NCI-H460 (cell line): ENCODE results near the gene ZNF346. TPM values are rescaled to one million over a fixed set of nuclear protein-coding genes. Genes with fewer than 3 reads are reported as not detected.
A peak's percentile ranks its signal among the peaks of the same experiment; 100 is the strongest.

ENCODE experiments used
- DNase-seq: peaks from one replicate; pipeline ENCODE4 v3.0.0-alpha.2; 2016; ENCODE audit warnings: low read depth; ENCODE audit errors: extremely low read depth
- total RNA-seq: library from RNA; depleted of rRNA; stranded (reverse); fragments of >200 nt; shearing (Covaris generic); gene quantifications from 2 replicates; pipeline ENCODE4 v1.2.3, GENCODE V29; 2014

Gene ZNF346
- total RNA-seq, 1 experiment from 2014 or later = 13.3 TPM

- DNase-seq = no peak
These were observed 42.2 kb downstream of the ZNF346 start for GRCh38 chr5:177064500-177065277.

GRCh38 chr5:177065491-177065890 lies 43.0 kb downstream of the ZNF346 start:
- no peak for DNase-seq

- no peak for DNase-seq
These were observed 43.7 kb downstream of the ZNF346 start for GRCh38 chr5:177066224-177066623.

GRCh38 chr5:177067503-177067902 lies 45.0 kb downstream of the ZNF346 start:
- DNase-seq = no peak

- DNase-seq = no peak
These were observed 48.2 kb downstream of the ZNF346 start for GRCh38 chr5:177070536-177071191.

- peak; percentile 75 for DNase-seq
These were observed 49.3 kb downstream of the ZNF346 start for GRCh38 chr5:177071666-177072385.

- no peak for DNase-seq
These were observed 54.8 kb downstream of the ZNF346 start for GRCh38 chr5:177077335-177077734.

GRCh38 chr5:177079606-177080005 lies 57.1 kb downstream of the ZNF346 start:
- no peak for DNase-seq

GRCh38 chr5:177080265-177080664 lies 57.8 kb downstream of the ZNF346 start:
- no peak for DNase-seq

- no peak for DNase-seq
These were observed 59.4 kb downstream of the ZNF346 start for GRCh38 chr5:177081859-177082258.

- DNase-seq = no peak
These were observed 60.9 kb downstream of the ZNF346 start for GRCh38 chr5:177083357-177083756.

- no peak for DNase-seq
These were observed 61.7 kb downstream of the ZNF346 start for GRCh38 chr5:177084175-177084574.

GRCh38 chr5:177085985-177086653 lies 63.6 kb downstream of the ZNF346 start:
- no peak for DNase-seq

- peak; percentile 65 for DNase-seq
These were observed 64.3 kb downstream of the ZNF346 start, which contains the start of gene FGFR4 for GRCh38 chr5:177086654-177087397. Gene FGFR4 (plus strand): TSS chr5:177086915. CDS start chr5:177089603, 2,688 bp downstream.

- no peak for DNase-seq
These were observed 65.0 kb downstream of the ZNF346 start for GRCh38 chr5:177087398-177088005.

GRCh38 chr5:177089127-177089526 lies 66.6 kb downstream of the ZNF346 start:
- DNase-seq = no peak

GRCh38 chr5:177089825-177090641 lies 67.5 kb downstream of the ZNF346 start:
- DNase-seq = no peak

- DNase-seq = no peak
These were observed 68.3 kb downstream of the ZNF346 start for GRCh38 chr5:177090813-177091212.

- DNase-seq = no peak
These were observed 68.7 kb downstream of the ZNF346 start for GRCh38 chr5:177091232-177091631.
